SK-N-MC (cell line): Measurements from ENCODE around the gene DPF3.

Experiments
- EZH2 ChIP-seq: fragments of 200-600 bp; sonication (generic); IDR thresholded peaks from one replicate; pipeline ENCODE4 v1.6.1; 2017; ENCODE audit warnings: antibody characterized with exemption
- FOXP2 ChIP-seq: optimal IDR thresholded peaks from 2 replicates; pipeline ENCODE3; 2011; ENCODE audit warnings: mild to moderate bottlenecking, moderate library complexity; ENCODE audit not compliant: insufficient read depth; ENCODE audit errors: extremely low read length, control extremely low read depth
- POLR2AphosphoS5 ChIP-seq: IDR thresholded peaks from 2 replicates; pipeline ENCODE4 v1.6.1; 2012; ENCODE audit warnings: mild to moderate bottlenecking, low read depth, low read length, borderline replicate concordance

GRCh38 chr14:72682188-72682587 lies 211.7 kb downstream of the DPF3 start:
- TF ChIP-seq EZH2 (no peak), POLR2AphosphoS5 (no peak), FOXP2 (no peak)
